Measurements from ENCODE around the gene KCTD8. TPM values are rescaled to one million over a fixed set of nuclear protein-coding genes. Genes with fewer than 3 reads are reported as not detected.

Gene KCTD8
- total RNA-seq, 1 donor from 2014 or later = not detected

DNA sequence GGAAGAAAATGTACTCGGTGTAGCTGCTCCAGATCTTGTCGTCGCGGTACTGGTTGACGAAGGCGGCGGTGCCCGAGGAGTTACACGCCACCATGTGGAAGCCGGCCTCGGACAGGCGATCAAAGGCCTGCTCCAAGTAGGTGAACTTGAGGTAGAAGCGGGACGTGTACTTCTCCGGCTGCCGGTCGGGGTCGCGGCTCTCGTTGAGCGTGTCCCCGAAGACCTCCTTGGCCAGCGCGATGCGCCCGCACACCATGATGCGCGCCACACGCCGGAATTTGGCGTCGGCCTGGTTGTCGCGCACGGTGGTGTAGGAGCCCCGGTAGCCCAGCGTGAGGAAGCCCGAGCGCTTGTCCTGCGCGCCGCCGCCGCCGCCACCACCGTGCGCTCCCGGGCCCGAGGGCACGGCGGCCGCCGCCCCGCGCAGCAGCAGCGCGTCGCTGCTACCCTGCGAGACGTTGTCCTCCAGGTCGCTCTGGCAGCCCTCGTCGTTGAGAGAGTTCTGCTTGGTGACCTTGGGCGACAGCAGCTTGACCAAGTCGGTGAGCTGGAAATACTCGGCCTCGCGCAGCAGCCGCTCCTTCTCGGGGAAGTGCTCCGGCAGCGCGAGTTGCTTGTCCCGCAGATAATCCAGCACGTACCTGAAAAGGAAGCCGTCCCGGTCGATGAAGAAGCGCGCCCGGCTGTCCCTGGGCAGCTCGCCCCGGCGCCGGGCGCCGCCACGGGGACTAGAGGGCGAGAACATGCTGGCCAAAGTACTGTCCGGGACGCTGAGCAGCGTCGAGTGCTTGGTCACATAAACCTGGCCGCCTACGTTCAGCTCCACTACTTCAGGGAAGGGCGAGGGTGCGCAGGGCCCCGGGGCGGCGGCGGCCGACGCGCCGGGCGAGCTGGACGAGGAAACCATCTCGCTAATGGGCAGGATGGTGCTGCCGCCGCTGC, 775 bp downstream of the KCTD8 start:
- peaks cover 6% of the 10 kb centered on the region for H3K4me1 ChIP-seq
- TF ChIP-seq EZH2phosphoT487 (IDR thresholded peaks at IDR 0.05) = peak; percentile 75
- TF ChIP-seq, protein P1, sequence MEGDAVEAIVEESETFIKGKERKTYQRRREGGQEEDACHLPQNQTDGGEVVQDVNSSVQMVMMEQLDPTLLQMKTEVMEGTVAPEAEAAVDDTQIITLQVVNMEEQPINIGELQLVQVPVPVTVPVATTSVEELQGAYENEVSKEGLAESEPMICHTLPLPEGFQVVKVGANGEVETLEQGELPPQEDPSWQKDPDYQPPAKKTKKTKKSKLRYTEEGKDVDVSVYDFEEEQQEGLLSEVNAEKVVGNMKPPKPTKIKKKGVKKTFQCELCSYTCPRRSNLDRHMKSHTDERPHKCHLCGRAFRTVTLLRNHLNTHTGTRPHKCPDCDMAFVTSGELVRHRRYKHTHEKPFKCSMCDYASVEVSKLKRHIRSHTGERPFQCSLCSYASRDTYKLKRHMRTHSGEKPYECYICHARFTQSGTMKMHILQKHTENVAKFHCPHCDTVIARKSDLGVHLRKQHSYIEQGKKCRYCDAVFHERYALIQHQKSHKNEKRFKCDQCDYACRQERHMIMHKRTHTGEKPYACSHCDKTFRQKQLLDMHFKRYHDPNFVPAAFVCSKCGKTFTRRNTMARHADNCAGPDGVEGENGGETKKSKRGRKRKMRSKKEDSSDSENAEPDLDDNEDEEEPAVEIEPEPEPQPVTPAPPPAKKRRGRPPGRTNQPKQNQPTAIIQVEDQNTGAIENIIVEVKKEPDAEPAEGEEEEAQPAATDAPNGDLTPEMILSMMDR (IDR thresholded peaks at IDR 0.05) = peak; percentile 24
- peak; percentile 42 for TF ChIP-seq EZH2 (IDR thresholded peaks at IDR 0.05)
- peak overlapping the region; percentile 86 for H3K4me2 ChIP-seq
- H3K36me3 ChIP-seq = no peaks in the 10 kb centered on the region
- H3K27me3 ChIP-seq = peaks cover 70% of the 10 kb centered on the region
- peaks cover 21% of the 10 kb centered on the region for H3F3A ChIP-seq (ENCODE audit: low read depth)
- Mint-ChIP-seq H3K27ac (no peak overlapping the region), H3K27me3 (ENCODE audit: insufficient read depth, low read depth) (peaks cover 22% of the 10 kb centered on the region), H3K36me3 (no peaks in the 10 kb centered on the region), H3K9me3 (no peaks in the 10 kb centered on the region), H3K4me3 (peak overlapping the region; percentile 88), H3K4me1 (peaks cover 18% of the 10 kb centered on the region)
- no peaks in the 10 kb centered on the region for H3K79me2 ChIP-seq (ENCODE audit: low read depth)
- H3K9me3 ChIP-seq (ENCODE audit: low read depth) = no peaks in the 10 kb centered on the region
- no peak overlapping the region for H3K27ac ChIP-seq
- no peak overlapping the region for H3K9ac ChIP-seq
- peak overlapping the region; percentile 97 for H2AFZ ChIP-seq (replicated peaks)
- H3K4me3 ChIP-seq = peak overlapping the region; percentile 50
- DNase-seq (ENCODE audit: low spot score) = peak; percentile 74
- peaks cover 16% of the 10 kb centered on the region for H4K20me1 ChIP-seq (ENCODE audit: low read depth)

DNA sequence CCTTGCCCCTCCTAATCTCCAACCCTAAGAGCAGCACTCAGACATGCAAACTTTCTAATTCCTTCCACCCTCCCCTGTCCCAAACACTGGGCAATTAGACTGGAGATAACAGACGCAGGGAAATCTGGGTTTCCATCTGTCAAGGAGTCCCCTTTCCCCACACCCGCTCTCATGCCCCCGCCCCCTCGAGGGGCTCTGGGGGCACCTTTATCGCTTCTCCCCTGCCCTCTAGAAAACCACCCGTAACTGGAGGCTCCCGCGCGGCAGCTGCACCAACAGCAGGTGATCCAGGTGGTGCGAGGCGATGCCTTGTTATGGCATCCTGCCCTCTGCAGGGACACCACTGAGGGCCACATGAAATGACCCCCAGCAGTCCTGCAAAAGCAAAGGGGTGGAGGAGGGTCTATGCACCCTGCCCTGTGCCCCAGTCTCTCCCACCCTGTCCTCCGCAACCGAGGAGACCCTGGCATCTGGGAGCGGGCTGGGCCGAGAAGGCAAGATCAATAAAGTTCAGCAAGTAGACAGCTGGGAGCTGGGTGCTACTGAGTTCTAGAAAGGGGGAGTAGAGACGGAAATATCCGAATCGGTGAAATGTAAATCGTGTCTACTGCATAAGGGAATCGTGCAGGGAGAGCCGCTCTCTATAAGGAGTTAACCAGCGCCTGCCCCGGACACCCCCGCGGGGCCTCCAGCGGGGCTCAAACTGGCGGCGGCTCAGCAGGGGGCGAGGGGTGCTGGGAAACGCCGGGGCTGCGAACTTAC, 1.6 kb downstream of the KCTD8 start:
- H3K9ac ChIP-seq = no peak overlapping the region
- H4K20me1 ChIP-seq (ENCODE audit: low read depth) = peaks cover 16% of the 10 kb centered on the region
- peaks cover 6% of the 10 kb centered on the region for H3K4me1 ChIP-seq
- H2AFZ ChIP-seq (replicated peaks) = no peak overlapping the region
- peaks cover 21% of the 10 kb centered on the region for H3F3A ChIP-seq (ENCODE audit: low read depth)
- H3K4me3 Mint-ChIP-seq = peak overlapping the region; percentile 88
- peaks cover 22% of the 10 kb centered on the region for H3K27me3 Mint-ChIP-seq (ENCODE audit: insufficient read depth, low read depth)
- H3K27me3 ChIP-seq = peaks cover 70% of the 10 kb centered on the region
- H3K4me2 ChIP-seq = peak overlapping the region; percentile 86
- no peak overlapping the region for H3K27ac ChIP-seq
- H3K4me1 Mint-ChIP-seq = peaks cover 18% of the 10 kb centered on the region
- H3K79me2 ChIP-seq (ENCODE audit: low read depth) = no peaks in the 10 kb centered on the region
- H3K36me3 ChIP-seq = no peaks in the 10 kb centered on the region
- TF ChIP-seq, protein P1 (IDR thresholded peaks at IDR 0.05) = no peak
- peak; percentile 64 for TF ChIP-seq EZH2 (IDR thresholded peaks at IDR 0.05)
- peak; percentile 80 for TF ChIP-seq EZH2phosphoT487 (IDR thresholded peaks at IDR 0.05)
- DNase-seq (ENCODE audit: low spot score) = peak; percentile 36
- H3K27ac Mint-ChIP-seq = no peak overlapping the region
- H3K9me3 ChIP-seq (ENCODE audit: low read depth) = no peaks in the 10 kb centered on the region
- H3K4me3 ChIP-seq = peak overlapping the region; percentile 50
- no peaks in the 10 kb centered on the region for H3K36me3 Mint-ChIP-seq
- no peaks in the 10 kb centered on the region for H3K9me3 Mint-ChIP-seq

DNA sequence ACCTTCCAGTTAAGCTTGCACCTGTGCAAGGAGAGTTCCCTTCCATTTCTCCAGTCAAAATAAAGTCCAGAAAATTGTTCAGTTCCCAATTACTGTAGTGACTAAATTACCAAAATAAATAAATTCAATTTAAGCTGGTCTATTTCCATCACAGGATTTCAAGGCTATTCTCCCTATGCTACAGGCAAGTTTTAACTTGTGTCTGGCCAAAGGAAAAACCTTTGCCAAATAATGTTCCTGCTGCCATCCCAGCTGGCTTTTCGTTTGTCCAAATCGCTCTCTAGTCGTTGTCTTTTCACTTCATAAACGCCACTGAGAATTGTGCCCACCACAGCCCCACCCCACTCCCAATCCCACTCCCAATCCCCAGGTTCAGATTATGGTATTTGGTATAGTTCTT, 2.4 kb downstream of the KCTD8 start:
- H3K4me1 Mint-ChIP-seq = peaks cover 18% of the 10 kb centered on the region
- H3K27me3 Mint-ChIP-seq (ENCODE audit: insufficient read depth, low read depth) = peaks cover 22% of the 10 kb centered on the region
- H3K4me2 ChIP-seq = peak overlapping the region; percentile 86
- no peaks in the 10 kb centered on the region for H3K36me3 ChIP-seq
- no peaks in the 10 kb centered on the region for H3K9me3 Mint-ChIP-seq
- H3K4me3 Mint-ChIP-seq = peak overlapping the region; percentile 88
- no peak overlapping the region for H2AFZ ChIP-seq (replicated peaks)
- no peaks in the 10 kb centered on the region for H3K9me3 ChIP-seq (ENCODE audit: low read depth)
- H3K27me3 ChIP-seq = peaks cover 65% of the 10 kb centered on the region
- no peaks in the 10 kb centered on the region for H3K36me3 Mint-ChIP-seq
- H3F3A ChIP-seq (ENCODE audit: low read depth) = peaks cover 21% of the 10 kb centered on the region
- H3K27ac Mint-ChIP-seq = no peak overlapping the region
- H4K20me1 ChIP-seq (ENCODE audit: low read depth) = peaks cover 16% of the 10 kb centered on the region
- no peak for DNase-seq (ENCODE audit: low spot score)
- no peak overlapping the region for H3K27ac ChIP-seq
- TF ChIP-seq EZH2phosphoT487 (IDR thresholded peaks at IDR 0.05) = no peak
- no peak for TF ChIP-seq EZH2 (IDR thresholded peaks at IDR 0.05)
- TF ChIP-seq, protein P1 (IDR thresholded peaks at IDR 0.05) = no peak
- H3K4me1 ChIP-seq = peaks cover 6% of the 10 kb centered on the region
- no peak overlapping the region for H3K9ac ChIP-seq
- peak overlapping the region; percentile 50 for H3K4me3 ChIP-seq
- H3K79me2 ChIP-seq (ENCODE audit: low read depth) = no peaks in the 10 kb centered on the region

Data from neural progenitor cell (in vitro differentiated cells).